Measurements from ENCODE around the gene DNMBP. TPM values are rescaled to one million over a fixed set of nuclear protein-coding genes. Genes with fewer than 3 reads are reported as not detected.

The DNMBP gene
- total RNA-seq, 4 donors from 2014 or later = 17.9 to 37.6 (median 20.6) TPM

DNA sequence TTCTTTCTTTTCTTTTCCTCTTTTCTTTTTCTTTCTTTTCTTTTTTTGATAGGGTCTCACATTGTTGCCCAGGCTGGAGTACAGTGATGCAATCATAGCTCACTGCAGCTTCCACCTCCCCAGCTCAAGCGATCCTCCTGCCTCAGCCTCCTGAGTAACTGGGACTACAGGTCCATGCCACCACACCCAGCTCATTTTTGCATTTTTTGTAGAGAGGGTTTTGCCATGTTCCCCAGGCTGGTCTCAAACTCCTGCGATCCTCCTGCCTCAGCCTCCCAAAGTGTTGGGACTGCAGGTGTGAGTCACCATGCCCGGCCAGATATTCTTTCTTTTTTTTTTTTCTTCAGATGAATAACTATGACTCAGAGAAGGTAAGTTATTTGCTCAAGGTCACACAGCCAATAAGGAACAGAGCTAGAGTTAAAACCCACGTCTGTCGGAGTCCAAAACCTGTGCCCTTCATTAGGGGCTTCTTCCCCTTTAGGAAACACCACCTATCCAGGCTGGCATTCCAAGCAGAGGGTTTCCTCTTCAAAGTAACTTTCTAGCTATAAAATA, 28.1 kb upstream of the DNMBP start:
- no peaks in the 10 kb centered on the region for H3K36me3 ChIP-seq
- ATAC-seq = no peak
- no peak overlapping the region for H3K27ac ChIP-seq
- H3K27me3 ChIP-seq = no peaks in the 10 kb centered on the region
- TF ChIP-seq, protein P1, sequence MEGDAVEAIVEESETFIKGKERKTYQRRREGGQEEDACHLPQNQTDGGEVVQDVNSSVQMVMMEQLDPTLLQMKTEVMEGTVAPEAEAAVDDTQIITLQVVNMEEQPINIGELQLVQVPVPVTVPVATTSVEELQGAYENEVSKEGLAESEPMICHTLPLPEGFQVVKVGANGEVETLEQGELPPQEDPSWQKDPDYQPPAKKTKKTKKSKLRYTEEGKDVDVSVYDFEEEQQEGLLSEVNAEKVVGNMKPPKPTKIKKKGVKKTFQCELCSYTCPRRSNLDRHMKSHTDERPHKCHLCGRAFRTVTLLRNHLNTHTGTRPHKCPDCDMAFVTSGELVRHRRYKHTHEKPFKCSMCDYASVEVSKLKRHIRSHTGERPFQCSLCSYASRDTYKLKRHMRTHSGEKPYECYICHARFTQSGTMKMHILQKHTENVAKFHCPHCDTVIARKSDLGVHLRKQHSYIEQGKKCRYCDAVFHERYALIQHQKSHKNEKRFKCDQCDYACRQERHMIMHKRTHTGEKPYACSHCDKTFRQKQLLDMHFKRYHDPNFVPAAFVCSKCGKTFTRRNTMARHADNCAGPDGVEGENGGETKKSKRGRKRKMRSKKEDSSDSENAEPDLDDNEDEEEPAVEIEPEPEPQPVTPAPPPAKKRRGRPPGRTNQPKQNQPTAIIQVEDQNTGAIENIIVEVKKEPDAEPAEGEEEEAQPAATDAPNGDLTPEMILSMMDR (IDR thresholded peaks at IDR 0.05) = no peak
- no peak for TF ChIP-seq EP300 (IDR thresholded peaks at IDR 0.05)
- no peak for TF ChIP-seq POLR2A (IDR thresholded peaks at IDR 0.05)
- no peak for TF ChIP-seq POLR2AphosphoS5 (IDR thresholded peaks at IDR 0.05)
- H3K4me3 ChIP-seq = no peak overlapping the region
- no peaks in the 10 kb centered on the region for H3K9me3 ChIP-seq
- H3K4me1 ChIP-seq = peaks cover 0 to 9% (median 0%) of the 10 kb centered on the region in 3 donors
- WGBS, 2 donors (ENCODE audit: low coverage in 1 of 2) = 96 to 100% methylated on average over 1 to 3 of the region's 5 CpGs

DNA sequence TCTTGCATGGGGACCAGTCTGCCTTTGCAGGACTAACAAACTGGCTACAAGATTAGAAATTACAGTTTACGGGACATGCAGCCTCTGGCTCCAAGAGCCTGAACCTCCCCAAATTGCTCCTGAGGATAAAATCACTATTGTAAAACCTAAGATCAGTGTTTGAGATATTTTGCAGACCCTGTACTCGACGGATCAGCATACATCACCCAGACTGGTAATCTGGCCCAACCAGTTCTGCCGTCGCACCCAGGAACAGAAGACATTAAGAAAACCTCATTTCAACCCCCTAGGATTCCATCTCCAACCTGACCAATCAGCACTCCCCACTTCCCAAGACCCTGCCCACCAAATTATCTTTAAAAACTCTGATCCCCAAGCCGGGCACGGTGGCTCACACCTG, 27.1 kb upstream of the DNMBP start:
- no peaks in the 10 kb centered on the region for H3K9me3 ChIP-seq
- H3K4me3 ChIP-seq = no peak overlapping the region
- H3K27me3 ChIP-seq = no peaks in the 10 kb centered on the region
- TF ChIP-seq, protein P1 (IDR thresholded peaks at IDR 0.05) = no peak
- TF ChIP-seq POLR2AphosphoS5 (IDR thresholded peaks at IDR 0.05) (no peak), EP300 (IDR thresholded peaks at IDR 0.05) (no peak), POLR2A (IDR thresholded peaks at IDR 0.05) (no peak)
- 67 to 95% methylated on average over 6 to 7 of the region's 7 CpGs for WGBS, 2 donors (ENCODE audit: low coverage in 1 of 2)
- no peak for ATAC-seq
- H3K27ac ChIP-seq = no peak overlapping the region
- H3K4me1 ChIP-seq = peaks cover 0 to 9% (median 0%) of the 10 kb centered on the region in 3 donors
- H3K36me3 ChIP-seq = no peaks in the 10 kb centered on the region

DNA sequence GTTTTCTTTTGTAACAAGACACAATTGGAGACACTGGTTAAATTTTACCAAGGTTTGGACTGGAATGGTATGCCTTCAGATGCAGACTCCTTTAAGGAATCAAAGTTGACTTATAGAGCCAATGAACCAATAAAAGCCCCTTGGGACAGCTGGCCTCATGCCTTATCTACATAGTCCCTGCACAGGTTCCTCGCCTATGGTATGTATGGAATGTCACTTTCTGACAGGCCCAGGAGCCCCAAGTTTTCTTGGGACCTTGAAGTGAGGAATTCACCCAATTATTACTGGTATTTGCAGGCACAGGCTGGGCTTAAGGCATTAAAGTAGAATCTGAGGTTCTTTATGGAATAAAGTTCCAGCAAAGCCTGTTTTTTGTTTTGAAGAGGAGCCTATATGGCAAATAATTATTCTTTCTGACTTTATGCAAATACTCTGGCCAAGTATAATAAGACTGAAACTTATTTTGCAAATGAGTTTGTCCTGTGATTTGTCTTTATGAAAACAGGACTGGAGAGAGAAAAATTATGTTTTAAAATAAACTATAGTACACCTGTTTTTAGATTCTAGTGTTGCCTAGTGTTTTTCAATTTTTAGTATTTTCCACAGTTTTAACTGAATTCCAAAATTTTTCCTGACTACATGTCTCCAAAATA, 24.1 kb upstream of the DNMBP start:
- no peak for ATAC-seq
- Histone ChIP-seq H3K27me3 (no peaks in the 10 kb centered on the region), H3K4me1 (peaks cover 0 to 8% (median 0%) of the 10 kb centered on the region in 3 donors), H3K4me3 (no peak overlapping the region), H3K36me3 (no peaks in the 10 kb centered on the region), H3K9me3 (no peaks in the 10 kb centered on the region), H3K27ac (no peak overlapping the region)
- WGBS, 2 donors (ENCODE audit: low coverage in 1 of 2) = 50 to 86% methylated on average over 1 of the region's 1 CpG
- TF ChIP-seq EP300 (IDR thresholded peaks at IDR 0.05) (no peak), POLR2AphosphoS5 (IDR thresholded peaks at IDR 0.05) (no peak), POLR2A (IDR thresholded peaks at IDR 0.05) (no peak)
- TF ChIP-seq, protein P1 (IDR thresholded peaks at IDR 0.05) = no peak

DNA sequence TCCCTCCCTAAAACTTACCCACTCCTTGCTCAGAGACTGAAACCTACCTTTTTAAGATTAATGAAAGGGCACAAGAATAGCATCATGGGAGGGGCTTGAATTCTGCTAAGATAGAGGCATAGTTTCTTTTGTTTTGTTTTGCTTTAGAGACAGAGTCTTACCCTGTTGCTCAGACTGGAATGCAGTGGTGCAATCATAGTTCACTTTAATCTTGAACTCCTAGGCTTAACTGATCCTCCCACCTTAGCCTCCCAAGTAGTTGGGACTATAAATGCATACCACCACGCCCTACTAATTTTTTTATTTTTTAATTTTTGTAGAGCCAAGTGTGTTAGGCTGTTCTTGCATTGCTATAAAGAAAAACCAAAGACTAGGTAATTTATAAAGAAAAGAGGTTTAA, 17.7 kb upstream of the DNMBP start:
- no peak for TF ChIP-seq POLR2A (IDR thresholded peaks at IDR 0.05)
- TF ChIP-seq, protein P1 (IDR thresholded peaks at IDR 0.05) = no peak
- TF ChIP-seq EP300 (IDR thresholded peaks at IDR 0.05) = no peak
- no peak for TF ChIP-seq POLR2AphosphoS5 (IDR thresholded peaks at IDR 0.05)
- no peak overlapping the region for H3K4me3 ChIP-seq
- H3K4me1 ChIP-seq = no peaks in the 10 kb centered on the region
- H3K36me3 ChIP-seq = no peaks in the 10 kb centered on the region
- 86 to 100% methylated on average over 1 of the region's 1 CpG for WGBS, 2 donors (ENCODE audit: low coverage in 1 of 2)
- H3K27ac ChIP-seq = no peak overlapping the region
- ATAC-seq = no peak
- peaks cover 0 to 13% (median 0%) of the 10 kb centered on the region in 3 donors for H3K9me3 ChIP-seq
- H3K27me3 ChIP-seq = no peaks in the 10 kb centered on the region

DNA sequence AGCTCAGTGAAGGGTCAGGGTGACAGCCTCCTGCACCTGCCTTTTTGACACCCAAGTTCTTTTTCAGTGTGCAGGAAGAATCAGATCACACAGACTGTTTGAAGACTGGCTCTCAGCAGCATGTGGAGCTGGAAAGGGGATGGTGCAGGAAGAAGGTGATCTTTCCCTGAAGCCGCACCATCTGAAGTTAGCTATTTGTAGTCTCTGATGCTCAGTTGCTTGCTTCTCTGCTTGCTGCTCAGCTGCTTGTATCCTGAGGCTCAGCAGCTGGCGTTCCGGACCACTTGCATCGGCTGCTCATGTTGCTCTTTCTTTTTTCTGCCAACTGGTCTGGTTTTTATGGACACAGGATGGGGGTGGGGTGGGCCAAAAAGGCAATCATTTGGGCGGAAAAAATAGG, 15.8 kb upstream of the DNMBP start:
- H3K27ac ChIP-seq = no peak overlapping the region
- H3K4me3 ChIP-seq = no peak overlapping the region
- H3K27me3 ChIP-seq = no peaks in the 10 kb centered on the region
- no peak for ATAC-seq
- H3K4me1 ChIP-seq = no peaks in the 10 kb centered on the region
- no peaks in the 10 kb centered on the region for H3K36me3 ChIP-seq
- 45% methylated on average over 5 of the region's 5 CpGs; no CpG with 5 or more reads in 1 of the 2 donors for WGBS, 2 donors (ENCODE audit: low coverage in 1 of 2)
- peaks cover 0 to 13% (median 0%) of the 10 kb centered on the region in 3 donors for H3K9me3 ChIP-seq
- TF ChIP-seq, protein P1 (IDR thresholded peaks at IDR 0.05) = no peak
- TF ChIP-seq POLR2AphosphoS5 (IDR thresholded peaks at IDR 0.05) (no peak), POLR2A (IDR thresholded peaks at IDR 0.05) (no peak), EP300 (IDR thresholded peaks at IDR 0.05) (no peak)
